HG02840 (cell line): ENCODE measurements around the gene LRRC27.

ENCODE experiments used
- ATAC-seq: cut with Tn5 transposase; IDR thresholded peaks from one replicate; pipeline ENCODE4 v1.9.1; 2021; ENCODE audit warnings: mild to moderate bottlenecking, moderate library complexity, moderate number of reproducible peaks; ENCODE audit not compliant: unreplicated experiment, low FRiP score

The LRRC27 gene

DNA sequence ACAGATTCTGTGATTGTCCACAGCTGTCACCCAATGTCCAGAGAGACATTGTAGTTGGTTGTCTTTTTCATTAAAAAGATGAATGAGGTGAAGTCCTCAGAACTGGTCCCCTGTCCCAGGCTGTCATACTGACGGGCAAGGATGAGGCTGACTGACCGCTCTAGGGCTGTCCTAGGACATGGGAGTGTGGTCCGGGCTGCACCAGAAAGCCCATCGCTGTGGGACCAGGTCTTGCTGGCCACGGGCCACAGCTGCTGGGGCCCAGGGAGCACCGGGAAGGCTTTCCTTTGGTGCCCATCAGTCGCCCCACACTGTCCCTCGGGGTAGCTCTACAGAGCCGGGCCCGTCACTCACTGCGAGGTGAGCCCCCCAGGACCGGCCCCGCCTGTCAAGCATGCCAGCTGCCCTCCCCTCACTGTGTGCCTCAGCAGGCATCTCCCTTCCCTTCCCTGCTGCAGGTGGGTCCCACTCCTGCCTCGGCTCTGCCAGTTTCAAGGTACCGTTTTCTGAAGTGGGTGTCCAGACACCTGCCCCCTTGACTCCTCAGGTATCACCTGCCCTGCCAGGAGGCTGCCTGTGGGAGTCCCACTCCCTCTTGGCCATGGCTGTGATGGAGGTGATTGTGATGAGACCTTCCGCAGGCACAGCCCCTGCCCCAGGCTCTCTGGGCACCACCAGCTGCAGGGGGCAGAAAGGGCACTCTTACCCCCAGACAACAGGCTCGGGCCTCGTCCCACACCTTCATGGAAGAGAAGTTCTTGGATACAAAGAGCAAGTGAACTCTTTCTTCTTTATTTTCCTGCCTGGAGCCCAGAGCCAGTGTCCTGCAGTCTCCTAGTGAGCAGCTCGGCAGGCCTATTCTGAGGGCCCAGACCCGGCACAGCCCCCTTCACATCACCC, 21.7 kb downstream of the LRRC27 start:
- ATAC-seq: no peak

DNA sequence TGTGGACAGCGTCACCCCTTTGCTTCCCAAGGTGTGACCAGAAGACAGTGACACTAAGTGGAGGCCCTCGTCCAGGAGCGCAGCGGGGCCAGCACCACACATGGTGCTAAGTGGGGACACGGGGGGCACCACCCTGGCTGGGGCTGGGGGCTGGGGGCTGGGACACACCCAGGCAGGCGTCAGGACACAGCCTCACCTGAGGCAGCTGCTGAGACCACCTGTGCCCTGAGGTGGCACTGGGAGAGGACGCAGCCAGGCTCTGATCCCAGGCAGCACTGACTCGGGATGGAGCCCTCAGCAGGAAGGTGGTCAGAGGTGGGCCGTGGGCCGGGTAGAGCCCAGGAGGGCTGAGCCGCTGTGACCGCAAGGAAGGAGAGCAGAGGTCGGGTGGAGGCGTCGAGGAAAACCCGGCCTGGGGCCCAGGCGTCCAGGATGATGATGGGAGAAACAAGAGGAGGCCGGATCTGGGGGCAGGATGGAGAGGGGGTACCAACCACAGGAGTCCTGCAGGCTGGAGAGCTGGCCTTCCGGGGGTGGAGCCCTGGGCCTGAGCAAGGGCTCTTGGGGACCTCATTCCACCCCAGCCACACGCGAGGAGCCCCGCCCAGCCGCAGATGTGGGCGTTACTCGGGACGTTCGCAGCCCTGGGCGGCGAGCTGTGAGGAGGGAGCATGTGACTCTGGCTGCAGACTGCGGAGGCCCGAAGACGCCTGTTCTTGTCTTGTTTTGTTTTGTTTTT, 22.5 kb downstream of the LRRC27 start:
- no peak for ATAC-seq

DNA sequence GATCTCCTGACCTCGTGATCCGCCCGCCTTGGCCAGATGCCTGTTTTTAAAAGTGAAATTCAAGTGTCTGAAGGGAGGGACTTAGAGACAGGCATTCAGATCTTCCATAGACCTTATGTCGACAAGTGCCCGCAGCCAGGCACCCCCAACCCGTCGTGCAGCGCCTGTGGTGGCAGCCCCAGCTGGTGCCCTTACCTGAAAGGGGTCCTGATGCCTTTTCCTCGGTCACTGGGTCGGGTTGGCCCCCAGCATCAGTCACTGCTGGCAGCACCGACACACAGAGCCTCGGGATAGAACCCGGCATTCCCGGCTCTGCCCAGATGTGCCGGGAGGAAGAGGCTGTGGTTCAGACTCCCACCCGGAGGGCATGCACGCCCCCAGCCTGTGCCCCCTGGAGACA, 23.3 kb downstream of the LRRC27 start:
- no peak for ATAC-seq

- ATAC-seq: no peak
These were observed 23.8 kb downstream of the LRRC27 start for GRCh38 chr10:132355754-132356153.

GRCh38 chr10:132356621-132357195, 24.7 kb downstream of the LRRC27 start:
- ATAC-seq: no peak

DNA sequence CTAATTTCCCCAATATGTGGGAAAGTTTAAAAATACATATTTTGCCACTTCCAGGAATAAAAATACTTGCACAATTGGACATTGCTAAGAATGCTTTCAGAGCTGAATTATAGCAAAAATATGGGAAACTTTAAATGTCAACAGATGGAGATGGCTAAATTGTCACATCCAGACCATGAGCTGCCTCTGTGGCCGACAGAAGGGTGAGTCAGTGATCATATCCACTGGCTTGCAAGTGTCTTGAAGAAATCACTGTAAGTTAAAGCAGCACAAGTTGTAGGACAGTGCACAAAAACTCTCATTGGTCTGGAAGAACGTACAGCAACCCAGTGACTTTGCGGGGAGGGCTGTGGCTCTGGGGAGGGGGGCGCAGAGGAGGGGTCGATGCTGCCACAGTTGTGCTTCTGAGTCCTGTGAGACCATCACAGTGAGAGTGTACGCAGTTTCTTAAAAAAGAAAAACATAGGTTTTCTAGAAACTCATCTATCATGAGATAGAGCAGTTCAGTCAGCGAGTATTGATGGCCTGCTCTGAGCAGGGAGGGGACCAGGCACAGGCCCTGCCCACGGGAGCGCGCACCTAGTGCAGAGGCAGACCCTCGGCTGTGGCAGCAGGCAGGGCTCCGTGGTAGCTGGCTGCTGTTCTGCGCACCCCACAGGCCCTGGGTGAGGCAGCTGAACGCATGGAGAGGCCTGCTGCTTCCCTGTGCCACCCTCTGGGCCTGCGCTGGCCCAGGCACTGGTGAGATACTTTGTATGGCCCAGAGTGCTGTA, 25.5 kb downstream of the LRRC27 start:
- no peak for ATAC-seq

GRCh38 chr10:132359305-132360040, 27.5 kb downstream of the LRRC27 start:
- no peak for ATAC-seq

DNA sequence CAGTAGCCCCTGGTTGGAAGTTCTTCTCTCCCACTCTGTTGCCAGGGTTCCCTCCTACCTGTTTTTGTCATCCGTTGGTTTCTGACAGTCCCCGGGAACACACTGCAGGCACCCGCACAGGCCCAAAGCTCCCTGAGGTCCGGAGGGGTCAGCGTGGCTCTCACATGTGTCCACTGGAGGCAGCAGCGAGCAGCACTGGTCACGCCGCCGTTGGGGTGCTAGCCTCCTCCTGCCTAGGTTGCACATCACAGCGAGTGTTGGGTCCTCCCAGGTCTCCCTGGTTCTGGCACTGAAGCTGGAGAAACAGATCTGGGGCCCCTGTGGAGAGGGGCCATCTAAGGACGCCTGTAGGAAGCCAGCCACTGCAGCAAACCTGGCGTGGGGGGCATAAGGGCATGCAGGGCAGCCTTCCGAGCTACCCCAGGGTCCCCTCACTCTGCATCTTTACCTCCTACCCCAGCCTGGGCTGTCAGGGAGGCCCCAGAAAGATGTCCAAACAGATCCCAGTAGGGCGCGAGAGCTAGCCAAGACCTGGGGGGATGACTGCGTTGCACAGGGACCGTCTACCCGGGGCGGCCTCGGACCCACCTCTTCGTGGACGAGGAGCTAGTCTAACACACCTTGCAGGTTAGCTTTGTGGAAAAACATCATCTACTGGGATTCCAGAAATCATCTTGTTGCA, 28.9 kb downstream of the LRRC27 start:
- ATAC-seq: no peak

DNA sequence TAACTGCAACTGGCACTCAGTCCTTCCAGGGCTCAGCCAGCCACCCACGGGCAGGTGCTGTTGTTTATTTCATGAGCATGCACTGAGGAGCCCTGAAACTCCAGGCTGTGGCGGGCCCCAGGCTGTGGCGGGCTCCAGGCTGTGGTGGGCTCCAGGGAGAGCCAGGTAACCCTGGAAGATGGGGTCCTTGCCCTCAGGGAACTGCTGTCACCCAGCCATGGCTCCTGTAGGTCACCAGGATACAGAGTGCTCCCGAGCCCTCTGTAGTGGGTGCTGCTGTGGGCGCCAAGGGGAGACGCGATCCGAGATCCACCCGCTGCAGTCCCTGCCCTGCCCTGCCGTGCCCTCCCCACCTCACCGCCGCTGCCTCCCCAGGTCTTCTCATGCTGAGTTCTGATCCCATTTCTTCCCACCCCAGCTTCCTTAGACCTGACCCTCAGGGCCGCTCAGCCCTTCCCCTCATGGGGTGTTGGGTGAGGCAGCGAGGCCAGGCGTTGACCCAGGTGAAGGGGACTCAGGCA, 29.6 kb downstream of the LRRC27 start:
- ATAC-seq: no peak

- ATAC-seq: no peak
These were observed 30.2 kb downstream of the LRRC27 start for GRCh38 chr10:132362151-132362611.

GRCh38 chr10:132363376-132363775, 31.4 kb downstream of the LRRC27 start:
- ATAC-seq: no peak

GRCh38 chr10:132363921-132364593, 32.1 kb downstream of the LRRC27 start:
- ATAC-seq: no peak

DNA sequence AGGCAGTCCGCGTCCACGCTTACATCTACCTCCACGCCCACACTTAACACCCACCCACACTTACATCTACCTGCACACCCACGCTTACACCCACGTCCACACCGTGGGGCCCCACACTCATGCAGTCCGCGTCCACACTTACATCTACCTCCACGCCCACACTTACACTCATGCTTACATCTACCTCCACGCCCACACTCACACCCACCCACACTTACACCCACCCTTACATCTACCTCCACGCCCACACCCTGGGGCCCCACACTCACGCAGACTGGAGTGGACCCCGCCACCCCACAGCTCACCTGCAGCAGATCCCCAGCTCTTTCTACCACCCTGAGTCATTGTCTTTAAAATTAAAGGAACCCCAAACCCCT, 32.6 kb downstream of the LRRC27 start:
- ATAC-seq: no peak

GRCh38 chr10:132365102-132365501, 33.1 kb downstream of the LRRC27 start:
- no peak for ATAC-seq

- no peak for ATAC-seq
These were observed 34.0 kb downstream of the LRRC27 start for GRCh38 chr10:132366006-132366405.

- ATAC-seq: no peak
These were observed 34.5 kb downstream of the LRRC27 start for GRCh38 chr10:132366499-132366898.

- no peak for ATAC-seq
These were observed 36.4 kb downstream of the LRRC27 start for GRCh38 chr10:132368391-132368790.

DNA sequence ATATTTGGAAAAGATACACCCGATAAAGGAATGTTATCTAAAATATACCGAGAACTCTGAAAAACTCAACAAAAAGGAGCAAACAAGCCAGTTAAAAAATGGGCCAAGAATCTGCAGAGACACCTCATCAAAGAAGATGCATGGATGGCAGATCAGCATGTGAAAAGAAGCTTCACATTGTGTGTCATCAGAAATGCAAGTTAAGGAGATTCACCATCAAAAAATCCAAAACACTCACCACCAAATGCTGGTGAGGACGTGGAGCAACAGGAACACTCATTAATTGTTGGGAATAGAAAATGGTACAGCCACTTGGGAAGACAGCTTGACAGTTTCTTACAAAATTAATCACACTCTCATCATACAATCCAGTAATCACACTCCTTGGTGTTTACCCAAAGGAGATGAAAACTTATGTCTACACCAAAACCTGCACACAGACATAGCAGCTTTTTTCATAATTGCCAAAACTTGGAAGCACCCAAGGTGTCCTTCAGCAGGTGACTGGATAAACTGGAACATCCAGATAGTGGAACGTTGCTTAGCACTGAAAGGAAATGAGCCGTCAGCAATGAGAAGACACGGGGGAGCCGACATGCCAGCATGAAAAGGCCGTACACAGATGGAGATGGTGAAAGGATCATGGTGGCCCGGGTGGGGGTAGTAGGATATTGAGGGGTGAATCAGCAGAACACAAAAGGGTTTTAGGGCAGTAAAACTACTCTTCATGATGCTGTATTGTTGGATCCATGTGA, 37.1 kb downstream of the LRRC27 start:
- no peak for ATAC-seq
